GM21786 (cell line): ENCODE data around the gene DCAKD.

Source experiments
- ATAC-seq: cut with Tn5 transposase; IDR thresholded peaks from one replicate; pipeline ENCODE4 v1.9.1; 2021; ENCODE audit not compliant: unreplicated experiment

Gene DCAKD, protein sequence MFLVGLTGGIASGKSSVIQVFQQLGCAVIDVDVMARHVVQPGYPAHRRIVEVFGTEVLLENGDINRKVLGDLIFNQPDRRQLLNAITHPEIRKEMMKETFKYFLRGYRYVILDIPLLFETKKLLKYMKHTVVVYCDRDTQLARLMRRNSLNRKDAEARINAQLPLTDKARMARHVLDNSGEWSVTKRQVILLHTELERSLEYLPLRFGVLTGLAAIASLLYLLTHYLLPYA

DNA sequence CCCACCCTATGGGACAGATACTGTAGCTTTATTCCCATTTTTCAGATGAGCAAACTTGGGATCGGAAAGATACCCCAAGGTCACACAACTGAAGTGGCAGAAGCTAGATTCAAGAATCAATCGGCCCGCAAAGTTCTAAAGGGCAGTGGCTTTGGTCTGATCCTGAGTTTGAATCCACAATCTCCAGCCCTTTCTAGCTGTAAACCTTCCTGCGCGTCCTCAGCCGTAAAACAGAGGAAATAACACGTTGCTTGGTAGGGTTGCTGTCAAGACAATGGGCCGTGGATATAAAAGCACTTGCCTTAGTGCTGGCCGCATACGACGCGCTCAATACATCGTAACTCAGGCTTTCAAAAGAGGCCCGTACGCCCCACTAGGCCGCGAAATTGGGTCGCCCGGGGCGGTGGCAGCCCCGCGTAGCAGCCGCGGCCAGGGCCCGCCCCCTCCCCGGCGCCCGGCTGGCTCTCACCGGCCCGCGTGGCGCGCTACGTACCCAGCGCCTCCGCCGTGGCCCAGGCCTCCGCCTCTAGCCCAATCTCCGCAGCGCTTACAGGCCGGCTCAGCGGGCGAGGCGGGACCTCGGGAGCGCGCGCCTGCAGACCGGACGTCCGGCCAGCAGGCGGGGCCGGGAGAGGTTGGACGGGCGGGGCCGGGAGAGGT, at the start of gene DCAKD:
TSS of gene DCAKD (minus strand) at position 573 of the 660 bp plus-strand sequence. CDS start 16,747 bp downstream, outside the sequence.
- peak; percentile 84 for ATAC-seq

DNA sequence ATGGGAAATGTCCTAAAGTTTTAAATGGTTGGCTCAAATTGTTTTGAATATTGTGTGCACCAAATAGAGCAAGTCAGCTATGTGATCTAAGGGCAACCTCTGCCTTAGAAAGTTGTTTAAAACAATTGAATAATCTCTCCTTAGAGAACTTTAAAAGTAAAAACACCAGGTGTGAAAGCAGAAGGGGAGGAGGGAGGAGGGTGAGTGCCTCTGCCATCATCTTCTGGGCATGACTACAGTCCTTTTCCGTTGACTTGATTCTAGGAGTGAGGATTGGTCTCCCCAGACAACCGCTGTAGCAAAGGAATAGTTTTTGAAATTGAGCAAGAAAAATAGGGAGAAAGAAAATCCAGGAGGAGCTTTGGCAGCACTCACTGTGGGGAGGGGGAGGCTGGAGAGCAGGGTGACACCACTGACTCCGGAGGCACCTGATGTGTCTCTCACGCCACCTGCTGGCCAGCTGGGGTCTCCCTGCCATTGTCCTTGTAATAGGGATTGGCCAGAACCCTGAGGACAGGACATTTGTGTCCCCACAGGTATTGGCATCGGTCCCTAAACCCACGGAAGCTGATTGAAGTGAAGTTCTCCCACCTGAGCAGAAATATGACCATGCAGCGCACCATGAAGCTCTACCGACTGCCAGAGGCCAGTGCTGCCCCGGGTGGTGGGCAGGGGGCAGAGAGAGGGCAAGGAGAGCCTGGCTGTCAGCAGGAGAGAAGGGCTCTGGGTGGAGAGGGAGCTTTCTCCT, 47.6 kb upstream of the DCAKD start:
- no peak for ATAC-seq

GRCh38 chr17:45098081-45098868, 46.8 kb upstream of the DCAKD start:
- no peak for ATAC-seq

DNA sequence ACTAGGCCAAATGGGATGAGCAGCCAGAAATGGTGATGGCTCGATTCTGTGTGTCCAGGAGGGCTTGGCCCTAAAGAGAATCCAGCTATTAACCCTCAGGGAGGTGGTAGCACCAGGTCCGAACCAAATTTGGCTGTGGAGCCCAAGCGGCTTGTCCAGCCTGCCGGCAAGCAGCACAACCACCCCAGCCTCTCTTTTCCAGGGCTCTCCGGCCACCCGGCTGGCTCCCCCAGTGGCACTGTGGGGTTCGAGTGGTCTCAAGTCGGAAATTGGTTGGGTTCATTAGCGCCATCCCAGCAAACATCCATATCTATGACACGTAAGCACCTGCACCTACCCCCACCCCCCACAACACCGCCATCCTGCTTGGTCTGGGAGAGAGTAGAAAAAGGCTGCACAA, 45.5 kb upstream of the DCAKD start:
- no peak for ATAC-seq

- ATAC-seq: no peak
Measured at GRCh38 chr17:45096141-45096540, 44.7 kb upstream of the DCAKD start.

DNA sequence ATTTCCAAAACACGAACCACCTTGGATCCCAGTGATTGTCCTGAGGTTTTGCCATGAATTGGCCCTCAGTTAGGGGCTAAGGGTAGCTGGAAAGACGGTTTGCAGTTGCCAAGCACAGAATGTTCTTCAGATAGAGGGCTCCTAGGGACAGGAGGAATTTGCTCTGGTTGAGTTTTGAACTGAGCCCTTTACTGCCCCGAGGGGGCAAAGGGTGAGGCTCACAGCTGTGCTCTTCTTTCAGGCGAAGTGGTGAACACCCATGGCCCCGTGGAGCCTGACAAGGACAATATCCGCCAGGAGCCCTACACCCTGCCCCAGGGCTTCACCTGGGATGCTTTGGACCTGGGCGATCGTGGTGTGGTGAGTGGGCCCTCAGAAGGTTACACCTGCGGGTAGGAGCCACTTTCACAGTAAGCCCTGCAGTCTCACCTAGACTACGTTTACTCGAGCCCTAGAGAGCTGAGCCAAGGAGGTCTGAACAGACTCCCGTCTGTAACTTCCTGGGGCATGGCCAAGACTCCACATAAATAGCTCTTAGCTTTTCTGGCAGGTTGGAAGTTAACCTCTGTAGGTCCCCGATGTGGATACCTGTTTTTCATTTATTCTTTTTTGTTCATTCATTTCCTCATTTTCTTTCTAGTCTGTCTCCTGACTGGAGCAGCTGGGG, 42.1 kb upstream of the DCAKD start:
- no peak for ATAC-seq

DNA sequence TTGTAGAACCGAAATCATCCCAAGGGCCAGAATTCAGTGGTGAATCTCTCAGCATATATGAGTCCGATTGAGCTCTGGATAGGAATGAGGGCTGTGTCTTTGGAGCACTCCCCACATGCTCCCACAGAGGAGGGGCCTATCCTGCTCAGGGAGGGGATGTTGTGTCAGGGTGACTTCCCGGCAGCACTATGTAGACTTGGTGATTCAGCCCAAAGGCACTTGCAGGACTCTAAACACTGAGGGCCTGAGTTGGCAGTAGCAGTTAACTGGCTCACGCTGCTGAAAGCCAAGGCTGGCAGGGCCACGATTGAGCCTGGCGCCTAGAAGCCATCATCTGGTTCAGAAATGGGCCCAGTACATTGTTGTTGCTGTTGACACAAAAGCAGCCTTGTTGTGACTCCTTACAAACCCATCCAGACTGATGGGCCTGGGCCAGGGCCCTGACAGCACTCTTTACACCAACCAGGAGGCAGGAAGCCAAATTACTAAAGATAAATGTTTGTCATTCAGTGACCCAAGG, 41.5 kb upstream of the DCAKD start:
- no peak for ATAC-seq

GRCh38 chr17:45091778-45092425, 40.5 kb upstream of the DCAKD start:
- no peak for ATAC-seq

DNA sequence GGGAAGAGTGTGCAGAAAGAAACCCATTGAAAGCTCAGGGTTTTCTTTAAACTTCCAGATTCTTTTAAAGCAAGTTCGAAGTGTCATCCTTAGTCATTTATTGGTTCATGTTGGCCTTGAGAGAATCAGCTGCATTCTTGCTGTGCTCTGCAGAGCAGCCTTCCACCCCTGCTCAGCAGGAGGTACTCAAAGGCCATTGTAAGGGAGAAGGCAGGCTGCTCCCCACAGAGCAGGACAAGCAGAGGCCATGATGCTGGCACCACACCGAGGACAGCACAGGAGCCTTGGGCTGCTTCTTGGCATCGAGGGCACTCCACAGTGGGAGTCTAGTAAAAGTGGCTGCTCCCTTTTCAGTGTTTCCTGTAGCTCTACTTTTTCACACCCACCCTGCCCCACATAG, 39.3 kb upstream of the DCAKD start:
- no peak for ATAC-seq

GRCh38 chr17:45088741-45089140, 37.3 kb upstream of the DCAKD start:
- no peak for ATAC-seq

DNA sequence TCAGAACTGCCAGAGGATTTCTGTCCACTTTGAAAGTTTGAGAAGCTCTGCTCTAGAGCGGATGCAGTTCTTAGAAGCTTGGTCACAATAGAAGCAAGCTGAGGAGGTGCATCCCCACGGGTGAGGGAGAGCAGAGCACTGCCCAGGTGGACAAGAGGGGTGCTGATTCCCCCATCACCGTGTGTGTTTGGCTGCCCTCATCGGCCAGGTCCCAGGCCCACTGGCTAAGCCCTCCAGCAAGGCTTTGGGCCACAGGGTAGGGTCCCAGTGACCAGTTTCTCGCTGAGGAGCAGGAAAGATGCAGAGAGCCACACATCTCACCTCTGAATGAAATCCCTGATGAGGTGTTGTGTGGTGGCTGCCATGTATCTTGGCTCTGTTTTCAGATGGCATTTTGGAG, 36.5 kb upstream of the DCAKD start:
- no peak for ATAC-seq

DNA sequence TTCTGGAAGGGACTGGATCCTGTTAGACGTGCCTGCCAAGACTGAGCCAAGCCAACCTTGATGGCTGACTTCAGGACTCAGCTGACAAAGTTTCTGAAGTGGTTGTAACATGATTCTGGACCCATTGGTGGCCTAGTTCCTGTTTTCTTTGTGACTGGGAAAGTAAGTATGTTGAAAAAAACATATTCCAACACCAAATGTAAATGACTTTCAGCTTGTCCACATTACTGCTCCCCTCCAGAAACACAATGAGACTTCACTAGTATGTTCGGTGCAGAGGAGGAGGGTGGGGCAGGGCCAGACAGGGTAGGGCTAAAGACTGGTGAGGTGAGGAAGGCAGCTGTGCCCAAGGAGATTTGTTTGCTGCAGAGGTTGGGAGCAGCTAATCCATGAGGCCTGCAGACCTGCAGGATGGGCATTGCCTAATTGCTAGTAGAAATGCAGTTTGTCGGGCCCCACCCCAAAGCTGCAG, 36.1 kb upstream of the DCAKD start:
- ATAC-seq: no peak

DNA sequence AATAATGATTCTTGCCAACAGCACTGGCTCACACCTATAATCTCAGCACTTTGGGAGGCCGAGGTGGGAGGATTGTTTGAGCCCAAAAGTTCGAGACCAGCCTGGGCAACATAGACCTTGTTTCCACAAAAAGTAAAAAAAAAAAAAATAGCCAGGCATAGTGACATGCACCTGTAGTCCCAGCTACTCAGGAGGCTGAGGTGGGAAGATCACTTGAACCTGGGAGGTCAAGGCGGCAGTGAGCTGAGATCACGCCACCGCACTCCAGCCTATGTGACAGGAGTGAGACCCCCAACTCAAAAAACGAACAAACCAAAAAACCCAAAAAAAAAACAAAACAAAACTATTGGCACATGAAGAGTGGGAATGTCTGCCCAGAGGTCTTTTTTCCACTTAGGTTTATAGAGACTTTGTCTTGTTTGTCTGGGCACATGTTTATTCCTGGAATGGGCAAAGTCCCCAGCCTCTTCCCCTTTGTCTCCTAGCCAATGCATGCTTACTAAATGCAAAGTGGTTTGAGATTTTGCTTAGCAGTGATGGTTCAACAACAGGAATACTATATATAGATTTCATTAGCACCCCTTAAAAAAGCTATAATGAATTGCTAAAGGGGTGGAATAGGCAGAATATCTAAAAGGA, 35.6 kb upstream of the DCAKD start:
- no peak for ATAC-seq

GRCh38 chr17:45086391-45086790, 35.0 kb upstream of the DCAKD start:
- no peak for ATAC-seq

DNA sequence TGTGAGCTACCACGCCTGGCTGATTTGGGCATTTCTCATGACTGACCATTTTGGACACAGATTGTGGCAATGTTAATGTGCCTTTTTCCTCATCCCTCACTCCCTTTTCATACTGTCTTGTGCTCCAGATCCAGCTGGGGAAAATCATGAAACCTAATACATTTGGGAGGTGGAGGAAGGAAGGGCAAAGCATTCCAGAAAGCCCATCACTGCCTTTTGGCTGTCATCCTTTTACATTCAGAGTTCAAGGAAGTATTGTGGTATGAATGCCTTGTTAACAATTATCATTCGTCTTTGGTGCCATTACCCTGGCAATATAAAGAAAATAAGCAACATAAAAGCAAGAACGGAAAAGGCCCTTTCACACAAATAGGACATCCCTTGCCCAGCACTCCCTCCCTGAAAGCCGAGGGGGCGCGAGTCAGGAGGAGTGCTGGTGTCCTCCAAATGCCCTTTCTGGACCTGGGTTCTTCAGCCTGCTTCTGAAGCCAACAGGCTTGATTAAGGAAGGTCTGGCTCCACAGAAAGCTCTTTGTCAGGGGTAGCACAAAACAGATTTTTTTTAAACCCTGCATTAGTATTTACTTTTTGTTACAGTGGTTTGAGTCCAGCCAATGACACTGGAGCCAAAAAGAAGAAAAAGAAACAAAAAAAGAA, 29.7 kb upstream of the DCAKD start:
- no peak for ATAC-seq

DNA sequence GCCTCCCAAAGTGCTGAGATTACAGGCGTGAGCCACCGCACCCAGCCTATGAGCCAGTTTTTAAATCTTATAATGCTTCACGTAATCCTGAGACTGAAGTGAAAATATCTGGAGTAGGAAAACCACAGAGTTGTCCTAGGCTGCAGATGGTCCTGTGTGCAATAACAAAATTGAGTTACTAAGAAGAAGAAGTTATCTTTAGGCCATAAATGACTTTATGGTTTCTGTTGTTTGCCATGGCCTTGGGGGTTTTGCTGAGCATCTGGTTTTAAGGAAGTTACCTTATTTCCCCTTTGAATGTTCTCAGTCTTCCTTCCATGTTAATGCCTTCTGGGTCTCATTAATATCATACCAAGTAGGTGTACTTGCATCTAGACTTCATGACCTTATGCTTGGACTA, 26.2 kb upstream of the DCAKD start:
- ATAC-seq: no peak

- ATAC-seq: no peak
Measured at GRCh38 chr17:45073414-45074070, 22.1 kb upstream of the DCAKD start.

DNA sequence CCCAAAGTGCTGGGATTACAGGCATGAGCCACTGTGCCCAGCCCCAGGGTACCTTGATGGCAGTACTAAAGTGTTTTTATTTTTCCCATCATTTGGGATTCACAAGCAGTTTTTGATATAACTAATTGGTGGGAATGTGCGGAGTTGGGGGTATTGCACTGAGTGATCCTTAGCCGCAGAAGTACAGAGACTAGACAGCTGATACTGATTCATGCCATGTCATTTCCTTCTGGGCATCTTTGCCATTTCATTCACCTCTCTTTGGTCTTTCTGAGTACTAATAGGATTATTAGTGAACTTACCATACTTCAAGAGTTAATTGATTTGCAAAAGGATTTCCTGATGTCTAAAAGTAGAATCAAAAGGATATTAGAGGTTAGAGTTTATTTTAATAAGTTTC, 19.4 kb upstream of the DCAKD start:
- no peak for ATAC-seq
